ENCODE data around the gene SLC22A7. TPM values are rescaled to one million over a fixed set of nuclear protein-coding genes. Genes with fewer than 3 reads are reported as not detected.

The SLC22A7 gene
- total and polyA plus RNA-seq, 2 experiments from 2014 or later: not detected

DNA sequence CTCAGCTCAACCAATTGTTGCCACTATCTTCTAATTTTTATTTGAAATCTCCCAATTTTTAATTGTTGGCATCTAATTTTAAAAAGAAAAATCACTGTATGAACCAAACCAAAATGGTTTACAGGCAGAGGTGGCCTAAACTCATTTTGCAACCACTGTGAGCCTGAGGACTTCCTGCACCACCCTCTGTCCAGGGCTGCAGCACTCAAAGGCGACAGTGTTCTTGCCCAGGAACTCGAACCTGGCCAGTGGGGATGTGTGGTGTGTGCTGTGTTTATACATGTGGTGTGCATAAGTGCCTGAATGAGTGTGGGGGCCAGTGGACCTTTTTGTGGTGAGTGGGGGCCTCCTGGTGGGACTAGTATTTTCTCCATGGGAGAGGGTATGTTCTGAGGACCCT is 24.4 kb upstream of the SLC22A7 start:
- Histone ChIP-seq H3K27ac (no peak overlapping the region), H3K79me2 (ENCODE audit: insufficient read depth) (no peaks in the 10 kb centered on the region), H3K4me2 (ENCODE audit: unreplicated experiment) (no peak overlapping the region), H4K20me1 (ENCODE audit: insufficient read depth) (no peaks in the 10 kb centered on the region), H3K9ac (no peak overlapping the region), H3K36me3 (ENCODE audit: low read depth) (no peaks in the 10 kb centered on the region), H3K4me1 (ENCODE audit: insufficient read depth) (peaks cover 9% of the 10 kb centered on the region; the same call in 1 of the 2 replicates), H3K9me2 (ENCODE audit: insufficient read depth) (no peaks in the 10 kb centered on the region), H3K9me3 (ENCODE audit: low read depth) (no peaks in the 10 kb centered on the region), H3F3A (ENCODE audit: insufficient read depth) (no peaks in the 10 kb centered on the region), H3K4me3 (no peak overlapping the region), H2AFZ (no peak overlapping the region), H3K27me3 (replicated peaks; ENCODE audit: insufficient read depth) (peaks cover 29% of the 10 kb centered on the region)
- no peak for DNase-seq
- no peak for TF ChIP-seq EZH2phosphoT487 (IDR thresholded peaks at IDR 0.05; ENCODE audit: insufficient read depth, low read depth)
- no peak for TF ChIP-seq EZH2 (IDR thresholded peaks at IDR 0.05; ENCODE audit: insufficient read depth, poor library complexity, severe bottlenecking)
- in situ Hi-C loops (cut with MboI): no loop called here
- 95 to 100% methylated on average over 2 of the region's 2 CpGs for WGBS, 2 experiments (ENCODE audit: low coverage in 1 of 2, low lambda C conversion rate in 2 of 2, missing lambda C conversion rate in 2 of 2)

DNA sequence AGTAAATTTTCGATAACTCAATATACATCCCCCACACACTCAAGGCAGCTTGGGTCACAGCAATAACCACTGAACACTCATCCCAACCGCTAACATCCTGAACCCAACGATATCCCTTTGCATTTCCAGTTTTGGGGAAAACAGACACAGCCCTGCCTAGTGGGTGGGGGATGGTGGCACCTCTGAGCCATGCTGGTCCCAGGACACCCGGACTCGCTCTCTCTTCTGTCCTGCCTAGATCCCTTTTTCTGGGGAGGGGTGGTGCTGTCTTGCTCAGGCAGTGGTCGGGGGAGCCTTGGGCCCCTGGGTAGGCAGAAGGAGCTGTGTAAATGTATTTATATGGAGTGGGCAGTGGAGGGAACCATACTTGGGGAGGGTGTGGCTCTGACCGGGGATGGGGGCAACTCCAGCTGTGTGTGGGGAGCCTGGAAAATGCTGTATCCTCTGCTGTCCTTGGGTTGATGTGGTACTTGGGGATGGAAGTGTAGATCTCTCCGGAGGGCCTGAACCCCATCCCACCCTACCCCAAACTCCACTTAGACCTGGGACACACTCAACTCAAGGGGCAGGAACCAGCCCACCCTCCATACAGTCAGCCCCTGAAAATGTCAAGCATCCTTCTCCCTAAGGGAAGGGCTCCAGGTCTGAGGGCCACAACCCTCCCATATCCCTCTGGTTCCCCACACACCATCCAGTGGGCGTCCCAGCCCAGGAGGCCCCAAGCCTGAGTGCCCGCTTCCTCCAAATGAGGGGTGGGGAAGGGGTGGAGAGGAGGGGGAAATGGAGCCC is 23.7 kb upstream of the SLC22A7 start:
- Histone ChIP-seq H3K9me3 (ENCODE audit: low read depth) (no peaks in the 10 kb centered on the region), H3K9ac (no peak overlapping the region), H3F3A (ENCODE audit: insufficient read depth) (no peaks in the 10 kb centered on the region), H3K9me2 (ENCODE audit: insufficient read depth) (no peaks in the 10 kb centered on the region), H4K20me1 (ENCODE audit: insufficient read depth) (no peaks in the 10 kb centered on the region), H3K27me3 (replicated peaks; ENCODE audit: insufficient read depth) (peaks cover 23% of the 10 kb centered on the region), H2AFZ (no peak overlapping the region), H3K4me1 (ENCODE audit: insufficient read depth) (peaks cover 13% of the 10 kb centered on the region; the same call in 1 of the 2 replicates), H3K27ac (no peak overlapping the region), H3K4me3 (no peak overlapping the region), H3K36me3 (ENCODE audit: low read depth) (no peaks in the 10 kb centered on the region), H3K79me2 (ENCODE audit: insufficient read depth) (no peaks in the 10 kb centered on the region), H3K4me2 (ENCODE audit: unreplicated experiment) (no peak overlapping the region)
- DNase-seq: no peak
- TF ChIP-seq EZH2 (IDR thresholded peaks at IDR 0.05; ENCODE audit: insufficient read depth, poor library complexity, severe bottlenecking): no peak
- in situ Hi-C loops (cut with MboI): no loop called here
- WGBS, 2 experiments (ENCODE audit: low coverage in 1 of 2, low lambda C conversion rate in 2 of 2, missing lambda C conversion rate in 2 of 2): 80 to 81% methylated on average over 9 to 10 of the region's 10 CpGs

DNA sequence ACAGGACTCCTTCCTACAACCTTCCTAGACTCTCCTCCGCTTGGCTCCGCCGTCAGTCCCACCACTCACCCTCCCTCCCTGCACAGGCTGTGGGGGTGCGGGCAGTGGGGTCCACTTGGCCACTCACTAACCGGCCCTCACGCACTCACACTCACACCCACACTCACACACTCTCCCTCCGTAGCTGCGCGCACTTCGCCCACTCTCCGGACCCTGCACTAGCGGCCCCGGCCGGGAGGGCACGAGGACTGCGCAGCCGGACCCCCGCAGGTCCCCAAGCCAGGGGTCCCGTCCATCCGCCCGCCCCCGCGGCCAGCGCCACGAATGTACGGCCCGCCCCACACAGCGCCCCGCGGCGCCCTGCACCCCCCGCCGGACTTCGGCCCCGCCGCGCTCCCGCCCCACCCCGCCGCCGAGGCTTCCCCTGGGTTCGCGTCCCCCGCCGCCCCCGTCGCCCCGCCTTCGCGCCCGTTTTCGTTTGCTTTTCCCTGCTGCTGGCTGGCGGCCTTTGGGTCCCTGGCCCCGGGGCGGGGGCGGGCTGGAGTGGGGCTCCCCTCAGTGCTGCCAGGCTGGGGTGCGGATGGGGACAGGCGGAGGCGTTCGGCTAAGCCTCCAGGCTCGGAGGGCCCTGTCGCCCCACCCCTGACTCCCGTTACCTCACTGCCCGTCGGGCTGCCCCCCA is 23.0 kb upstream of the SLC22A7 start:
- TF ChIP-seq EZH2phosphoT487 (IDR thresholded peaks at IDR 0.05; ENCODE audit: insufficient read depth, low read depth) (0 out of 2 replicates have a peak, but pooled peaks have one; percentile 19), EZH2 (IDR thresholded peaks at IDR 0.05; ENCODE audit: insufficient read depth, poor library complexity, severe bottlenecking) (no peak)
- Histone ChIP-seq H2AFZ (peak overlapping the region; percentile 59; the same call in 1 of the 2 replicates), H3K9ac (0 out of 2 replicates have a peak overlapping the region, but pooled peaks have one; percentile 30), H3K27me3 (replicated peaks; ENCODE audit: insufficient read depth) (peaks cover 23% of the 10 kb centered on the region), H3K9me2 (ENCODE audit: insufficient read depth) (no peaks in the 10 kb centered on the region), H3K79me2 (ENCODE audit: insufficient read depth) (no peaks in the 10 kb centered on the region), H3K4me2 (ENCODE audit: unreplicated experiment) (peak overlapping the region; percentile 58), H3K4me3 (peak overlapping the region; percentile 42), H3K36me3 (ENCODE audit: low read depth) (no peaks in the 10 kb centered on the region), H3K4me1 (ENCODE audit: insufficient read depth) (peaks cover 13% of the 10 kb centered on the region; the same call in 1 of the 2 replicates), H4K20me1 (ENCODE audit: insufficient read depth) (no peaks in the 10 kb centered on the region), H3F3A (ENCODE audit: insufficient read depth) (no peaks in the 10 kb centered on the region), H3K27ac (no peak overlapping the region), H3K9me3 (ENCODE audit: low read depth) (no peaks in the 10 kb centered on the region)
- WGBS, 2 experiments (ENCODE audit: low coverage in 1 of 2, low lambda C conversion rate in 2 of 2, missing lambda C conversion rate in 2 of 2): 10 to 100% methylated on average over 1 to 63 of the region's 65 CpGs
- in situ Hi-C loops (cut with MboI): no loop called here
- DNase-seq: peak; percentile 33

DNA sequence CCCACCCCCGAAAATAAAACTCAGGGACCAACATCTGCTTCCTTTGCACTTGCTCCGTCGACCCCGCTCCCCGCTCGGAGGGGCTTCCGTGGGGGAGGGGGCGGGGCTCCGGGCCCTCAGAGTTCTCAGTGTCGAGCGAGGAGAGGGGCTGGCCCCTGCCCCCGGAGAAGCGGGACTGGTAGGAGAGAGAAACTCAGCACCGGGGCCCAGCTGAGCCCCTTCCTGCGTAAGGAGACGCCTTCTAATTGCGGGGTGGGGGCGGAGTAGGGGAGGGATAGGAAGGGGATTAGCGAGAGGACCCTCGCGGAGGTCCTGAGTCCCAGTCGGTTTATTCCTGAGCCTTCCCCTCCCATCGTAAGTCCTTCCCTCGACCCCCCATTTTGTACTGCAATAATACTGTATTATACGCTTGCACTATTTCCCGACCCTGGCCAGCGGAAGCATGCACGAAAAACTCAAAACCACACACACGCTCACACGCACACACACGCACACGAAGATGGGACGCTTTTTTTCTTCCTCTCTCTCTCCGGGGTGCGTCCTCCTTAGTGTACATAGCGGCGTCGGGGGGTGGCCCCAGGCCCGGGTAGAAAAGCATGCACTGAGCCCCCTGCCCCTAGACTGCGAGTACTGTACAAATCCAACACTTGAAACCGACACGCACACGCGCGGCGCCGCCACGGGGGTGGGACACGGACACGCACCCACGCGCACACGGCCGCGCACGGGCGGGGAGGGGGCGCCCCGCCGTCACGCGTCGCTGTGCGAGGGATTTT is 22.1 kb upstream of the SLC22A7 start:
- no peaks in the 10 kb centered on the region for H3F3A ChIP-seq (ENCODE audit: insufficient read depth)
- in situ Hi-C loops (cut with MboI): no loop called here
- H2AFZ ChIP-seq: no peak overlapping the region
- H3K27ac ChIP-seq: no peak overlapping the region
- no peak overlapping the region for H3K4me3 ChIP-seq
- H3K79me2 ChIP-seq (ENCODE audit: insufficient read depth): no peaks in the 10 kb centered on the region
- no peaks in the 10 kb centered on the region for H3K9me3 ChIP-seq (ENCODE audit: low read depth)
- no peaks in the 10 kb centered on the region for H4K20me1 ChIP-seq (ENCODE audit: insufficient read depth)
- no peak overlapping the region for H3K9ac ChIP-seq
- H3K36me3 ChIP-seq (ENCODE audit: low read depth): no peaks in the 10 kb centered on the region
- peaks cover 13% of the 10 kb centered on the region; the same call in 1 of the 2 replicates for H3K4me1 ChIP-seq (ENCODE audit: insufficient read depth)
- TF ChIP-seq EZH2 (IDR thresholded peaks at IDR 0.05; ENCODE audit: insufficient read depth, poor library complexity, severe bottlenecking): no peak
- TF ChIP-seq EZH2phosphoT487 (IDR thresholded peaks at IDR 0.05; ENCODE audit: insufficient read depth, low read depth): 0 out of 2 replicates have a peak, but pooled peaks have one; percentile 23
- no peak overlapping the region for H3K4me2 ChIP-seq (ENCODE audit: unreplicated experiment)
- DNase-seq: peak; percentile 27
- 23 to 33% methylated on average over 35 to 57 of the region's 64 CpGs for WGBS, 2 experiments (ENCODE audit: low coverage in 1 of 2, low lambda C conversion rate in 2 of 2, missing lambda C conversion rate in 2 of 2)
- H3K9me2 ChIP-seq (ENCODE audit: insufficient read depth): no peaks in the 10 kb centered on the region
- peaks cover 23% of the 10 kb centered on the region for H3K27me3 ChIP-seq (replicated peaks; ENCODE audit: insufficient read depth)
